ENCODE results near the gene CCDC120.

Gene CCDC120

DNA sequence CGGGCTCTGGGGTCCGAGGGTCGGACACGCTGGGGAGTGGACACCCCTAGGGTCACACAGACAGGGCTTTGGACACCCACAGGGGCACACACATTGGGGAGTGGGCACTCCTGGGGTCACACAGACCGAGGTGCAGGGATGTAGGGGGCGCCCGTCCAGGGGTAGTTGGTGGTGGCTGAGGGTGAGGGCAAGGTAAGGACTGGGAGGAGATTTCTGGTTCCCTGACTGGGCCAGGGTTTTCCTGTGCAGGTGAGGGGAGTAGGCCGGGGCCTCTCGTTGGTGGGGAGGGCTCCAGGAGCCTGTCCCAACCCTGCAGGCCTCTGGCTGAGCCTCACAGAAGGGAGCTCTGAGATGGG lies 42.8 kb downstream of the CCDC120 start:
- TF ChIP-seq REST (IDR thresholded peaks at IDR 0.05; ENCODE audit: insufficient read depth in 1 of 2, low read depth in 2 of 2, low read length in 2 of 2) (no peak), SIN3A (IDR thresholded peaks at IDR 0.05; ENCODE audit: borderline replicate concordance, insufficient read depth, low read length) (no peak), TAF1 (IDR thresholded peaks at IDR 0.05; ENCODE audit: borderline replicate concordance, insufficient read depth, low read length) (no peak), FOXP2 (optimal IDR thresholded peaks at IDR 0.05; ENCODE audit: borderline replicate concordance, extremely low read depth, extremely low read length, insufficient read depth) (no peak), POLR2AphosphoS5 (IDR thresholded peaks at IDR 0.05; ENCODE audit: low read depth, low read length) (no peak)

DNA sequence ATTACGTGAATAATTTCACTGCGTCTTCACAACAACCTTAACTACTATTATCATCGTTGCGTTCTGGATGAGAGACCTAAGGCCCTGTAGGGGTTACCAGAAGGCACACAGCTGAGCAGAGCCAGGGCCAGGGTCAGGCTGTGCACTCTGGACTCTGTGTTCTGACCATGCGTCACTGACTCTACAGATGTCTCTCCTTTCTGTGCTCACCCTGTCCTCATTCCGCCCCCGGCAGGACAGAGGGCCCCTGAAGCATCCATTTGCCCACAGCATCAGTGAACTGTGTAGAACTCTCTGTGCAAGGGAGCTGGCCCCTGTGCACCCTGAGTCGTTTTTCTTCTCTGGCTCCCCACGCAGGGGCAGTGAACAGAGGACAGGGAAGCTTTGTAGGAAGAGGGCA lies 43.4 kb downstream of the CCDC120 start:
- no peak for TF ChIP-seq SIN3A (IDR thresholded peaks at IDR 0.05; ENCODE audit: borderline replicate concordance, insufficient read depth, low read length)
- TF ChIP-seq REST (IDR thresholded peaks at IDR 0.05; ENCODE audit: insufficient read depth in 1 of 2, low read depth in 2 of 2, low read length in 2 of 2), result no peak
- TF ChIP-seq POLR2AphosphoS5 (IDR thresholded peaks at IDR 0.05; ENCODE audit: low read depth, low read length), result no peak
- no peak for TF ChIP-seq FOXP2 (optimal IDR thresholded peaks at IDR 0.05; ENCODE audit: borderline replicate concordance, extremely low read depth, extremely low read length, insufficient read depth)
- no peak for TF ChIP-seq TAF1 (IDR thresholded peaks at IDR 0.05; ENCODE audit: borderline replicate concordance, insufficient read depth, low read length)

DNA sequence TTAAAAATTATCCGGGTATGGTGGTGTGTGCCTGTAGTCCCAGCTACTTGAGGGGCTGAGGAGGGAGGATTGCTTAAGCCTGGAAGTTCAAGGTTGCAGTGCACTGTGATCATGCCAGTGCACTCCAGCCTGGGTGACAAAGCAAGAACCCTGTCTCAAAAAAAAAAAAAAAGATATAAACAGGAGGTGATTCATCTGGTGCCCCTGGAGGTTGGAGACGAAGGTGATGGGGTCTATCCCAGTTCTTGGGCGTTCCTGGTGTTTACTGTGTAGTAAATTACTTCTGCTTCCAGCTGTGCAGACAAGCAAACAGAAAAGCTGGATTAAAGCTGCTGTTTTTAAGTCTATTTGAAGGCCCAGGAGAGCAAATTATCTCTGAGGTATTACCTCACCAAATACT lies 44.8 kb downstream of the CCDC120 start:
- TF ChIP-seq TAF1 (IDR thresholded peaks at IDR 0.05; ENCODE audit: borderline replicate concordance, insufficient read depth, low read length) (no peak), FOXP2 (optimal IDR thresholded peaks at IDR 0.05; ENCODE audit: borderline replicate concordance, extremely low read depth, extremely low read length, insufficient read depth) (no peak), SIN3A (IDR thresholded peaks at IDR 0.05; ENCODE audit: borderline replicate concordance, insufficient read depth, low read length) (no peak), POLR2AphosphoS5 (IDR thresholded peaks at IDR 0.05; ENCODE audit: low read depth, low read length) (no peak)

DNA sequence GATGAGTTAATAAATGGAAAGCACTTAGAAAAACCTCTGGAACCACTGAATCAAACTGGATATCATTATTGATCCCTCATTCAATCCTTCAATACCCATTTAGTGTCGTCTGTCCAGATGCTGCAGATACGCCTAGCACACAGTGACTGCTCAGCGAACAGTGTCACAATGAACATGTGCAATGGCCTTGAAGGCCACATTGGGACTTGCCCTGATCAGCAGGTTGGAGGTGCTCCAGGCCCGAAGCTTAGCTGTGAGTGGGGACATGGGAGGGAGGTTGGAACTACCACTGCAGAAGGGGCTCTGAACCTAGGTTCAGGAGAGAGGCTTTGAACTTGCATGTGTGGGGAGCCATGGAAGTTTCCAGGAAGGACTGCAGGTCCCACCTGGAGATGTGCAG lies 47.5 kb downstream of the CCDC120 start:
- TF ChIP-seq FOXP2 (optimal IDR thresholded peaks at IDR 0.05; ENCODE audit: borderline replicate concordance, extremely low read depth, extremely low read length, insufficient read depth) (no peak), POLR2AphosphoS5 (IDR thresholded peaks at IDR 0.05; ENCODE audit: low read depth, low read length) (no peak), TAF1 (IDR thresholded peaks at IDR 0.05; ENCODE audit: borderline replicate concordance, insufficient read depth, low read length) (no peak), REST (IDR thresholded peaks at IDR 0.05; ENCODE audit: insufficient read depth in 1 of 2, low read depth in 2 of 2, low read length in 2 of 2) (no peak)

DNA sequence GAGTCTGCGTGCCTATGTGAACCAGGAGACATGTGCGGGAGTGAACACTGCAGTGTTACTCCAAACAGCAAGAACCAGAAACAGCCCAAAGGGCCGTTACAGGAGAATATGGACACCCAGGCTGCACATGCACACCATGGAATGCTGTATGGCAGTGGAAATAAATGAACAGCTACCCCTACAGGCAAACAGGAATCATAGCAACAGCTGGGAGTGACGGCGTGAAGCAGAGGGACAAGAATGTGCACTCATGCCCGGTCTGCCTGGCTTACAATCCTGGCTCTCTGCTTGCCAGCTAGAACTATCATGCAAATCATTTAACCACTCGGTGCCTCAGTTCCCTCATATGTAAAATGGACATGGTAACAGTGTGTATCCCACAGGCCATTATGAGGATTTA lies 48.1 kb downstream of the CCDC120 start:
- TF ChIP-seq FOXP2 (optimal IDR thresholded peaks at IDR 0.05; ENCODE audit: borderline replicate concordance, extremely low read depth, extremely low read length, insufficient read depth), result no peak
- TF ChIP-seq POLR2AphosphoS5 (IDR thresholded peaks at IDR 0.05; ENCODE audit: low read depth, low read length), result no peak
- no peak for TF ChIP-seq REST (IDR thresholded peaks at IDR 0.05; ENCODE audit: insufficient read depth in 1 of 2, low read depth in 2 of 2, low read length in 2 of 2)
- TF ChIP-seq SIN3A (IDR thresholded peaks at IDR 0.05; ENCODE audit: borderline replicate concordance, insufficient read depth, low read length), result no peak
- TF ChIP-seq TAF1 (IDR thresholded peaks at IDR 0.05; ENCODE audit: borderline replicate concordance, insufficient read depth, low read length), result no peak
